ENCODE data around the gene NCOA7.

DNA sequence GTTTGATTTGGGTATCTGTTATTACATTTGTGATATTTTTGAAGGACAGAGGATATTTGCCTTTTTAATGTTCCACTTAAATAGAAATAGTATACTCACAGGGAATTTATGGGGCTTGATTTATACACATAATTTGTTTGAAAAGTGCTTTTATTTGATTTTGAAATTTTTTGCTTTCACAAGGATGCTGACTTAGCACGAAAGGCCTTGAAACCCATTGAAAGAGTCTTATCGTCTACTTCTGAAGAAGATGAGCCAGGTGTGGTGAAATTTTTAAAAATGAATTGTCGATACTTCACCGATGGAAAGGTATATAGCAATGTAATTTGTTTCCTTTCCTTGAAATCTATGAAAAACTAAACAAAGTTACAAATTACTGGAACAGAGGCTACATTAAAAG lies 91.5 kb downstream of the NCOA7 start:
- TF ChIP-seq ZFP30 (CRISPR knock-in tag; IDR thresholded peaks at IDR 0.05) (no peak), PPARA (CRISPR knock-in tag; IDR thresholded peaks at IDR 0.05; ENCODE audit: borderline replicate concordance) (no peak), ZC3H10 (CRISPR knock-in tag; IDR thresholded peaks at IDR 0.05) (no peak), TCF4 (CRISPR knock-in tag; IDR thresholded peaks at IDR 0.05; ENCODE audit: borderline replicate concordance) (no peak)
